Thyroid gland (tissue), 4 donors: ENCODE results near the gene MAP1LC3A.

ENCODE experiments used
- CTCF ChIP-seq, 6 experiments: fragments of 200-600 bp in 3 of 6; fragments of 450-650 bp in 3 of 6; sonication (generic) in 3 of 6; IDR thresholded peaks; one replicate each; pipeline ENCODE4 v1.5.1; 2016 to 2019; ENCODE audit warnings: antibody characterized with exemption in 6 of 6, mild to moderate bottlenecking in 2 of 6, inconsistent platforms in 1 of 6, moderate library complexity in 1 of 6
- POLR2A ChIP-seq, 2 donors: fragments of 450-650 bp; IDR thresholded peaks; one replicate each; pipeline ENCODE4 v1.6.1; 2017; ENCODE audit warnings: antibody characterized with exemption in 2 of 2, mild to moderate bottlenecking in 2 of 2, moderate library complexity in 1 of 2

- TF ChIP-seq CTCF (IDR thresholded peaks at IDR 0.05), result no peak
- TF ChIP-seq POLR2A (IDR thresholded peaks at IDR 0.05), result no peak
These were observed 20.9 kb upstream of the MAP1LC3A start for GRCh38 chr20:34537651-34538050.
